ENCODE measurements around the gene TTC12. TPM values are rescaled to one million over a fixed set of nuclear protein-coding genes. Genes with fewer than 3 reads are reported as not detected.

Gene TTC12
- total and polyA plus RNA-seq, 7 donors, result 2.5 to 7.7 (median 3.9) TPM

DNA sequence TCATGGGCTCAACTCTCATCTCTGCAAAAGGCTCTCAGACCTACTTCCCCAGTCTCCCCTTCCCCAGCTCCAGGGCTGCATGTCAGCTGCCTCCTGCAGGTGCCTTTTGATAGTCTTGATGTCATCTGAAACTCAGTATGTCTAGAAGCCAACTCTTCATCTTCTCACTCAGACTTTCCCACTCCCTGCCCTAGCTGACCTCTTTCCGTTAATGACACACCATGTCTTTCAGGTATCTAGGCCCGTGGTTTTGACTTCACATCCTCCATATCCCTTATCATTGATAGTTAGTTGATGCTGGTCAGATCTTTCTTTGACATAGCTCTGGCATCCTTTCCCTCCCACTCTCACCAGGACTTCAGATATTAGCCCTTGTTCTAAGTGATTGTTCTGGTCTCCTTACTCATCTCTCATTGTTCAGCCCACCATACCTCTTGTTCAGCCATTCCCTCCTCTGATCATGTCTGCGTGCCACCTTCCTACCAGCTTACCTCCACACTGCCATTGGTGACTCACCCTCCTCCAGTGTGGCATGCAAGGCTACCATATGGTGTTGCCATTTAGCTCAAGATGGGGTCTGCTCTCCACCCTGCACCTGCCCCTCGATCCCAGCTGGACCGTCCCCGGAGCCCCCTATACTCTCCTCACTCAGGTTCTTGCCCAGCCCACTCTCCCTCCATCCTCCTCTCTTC lies 18.4 kb downstream of the TTC12 start:
- H3K4me3 ChIP-seq, result no peak overlapping the region
- H3K4me1 ChIP-seq, result peaks cover 3% of the 10 kb centered on the region
- no peak overlapping the region for H3K27ac ChIP-seq
- DNase-seq (no peak), ATAC-seq (no peak)
- intact Hi-C loops (cut with DNase I), result no loop called here
- peaks cover 7% of the 10 kb centered on the region for H3K9me3 ChIP-seq
- no peaks in the 10 kb centered on the region for H3K27me3 ChIP-seq (ENCODE audit: insufficient read depth in 3 of 3, low read length in 2 of 3)
- no peak for TF ChIP-seq CTCF (IDR thresholded peaks at IDR 0.05)
- 81 to 93% (median 92%) methylated on average over 6 of the region's 6 CpGs for WGBS, 3 donors
- H3K36me3 ChIP-seq (ENCODE audit: insufficient read depth in 1 of 2, low read depth in 1 of 2), result peaks cover 5 to 89% of the 10 kb centered on the region in 2 donors

- H3K4me3 ChIP-seq, result no peak overlapping the region
- 94 to 97% (median 97%) methylated on average over 1 of the region's 1 CpG for WGBS, 3 donors
- no peak for TF ChIP-seq CTCF (IDR thresholded peaks at IDR 0.05)
- DNase-seq, result no peak
- peaks cover 7% of the 10 kb centered on the region for H3K9me3 ChIP-seq
- no peaks in the 10 kb centered on the region for H3K27me3 ChIP-seq (ENCODE audit: insufficient read depth in 3 of 3, low read length in 2 of 3)
- ATAC-seq, result no peak
- H3K4me1 ChIP-seq, result peaks cover 3% of the 10 kb centered on the region
- intact Hi-C loops (cut with DNase I), result no loop called here
- no peak overlapping the region for H3K27ac ChIP-seq
- H3K36me3 ChIP-seq (ENCODE audit: insufficient read depth in 1 of 2, low read depth in 1 of 2), result peaks cover 6 to 89% of the 10 kb centered on the region in 2 donors
Measured at GRCh38 chr11:113334183-113334582, 19.8 kb downstream of the TTC12 start.

- DNase-seq, result no peak
- ATAC-seq, result no peak
- peaks cover 7% of the 10 kb centered on the region for H3K9me3 ChIP-seq
- 71 to 76% (median 75%) methylated on average over 4 of the region's 4 CpGs for WGBS, 3 donors
- TF ChIP-seq CTCF (IDR thresholded peaks at IDR 0.05), result no peak
- H3K27ac ChIP-seq, result no peak overlapping the region
- H3K36me3 ChIP-seq (ENCODE audit: insufficient read depth in 1 of 2, low read depth in 1 of 2), result peaks cover 16 to 98% of the 10 kb centered on the region in 2 donors
- intact Hi-C loops (cut with DNase I), result no loop called here
- H3K4me1 ChIP-seq, result no peaks in the 10 kb centered on the region
- H3K4me3 ChIP-seq, result no peak overlapping the region
- H3K27me3 ChIP-seq (ENCODE audit: insufficient read depth in 3 of 3, low read length in 2 of 3), result no peaks in the 10 kb centered on the region
Measured at GRCh38 chr11:113338730-113339129, 24.3 kb downstream of the TTC12 start.

DNA sequence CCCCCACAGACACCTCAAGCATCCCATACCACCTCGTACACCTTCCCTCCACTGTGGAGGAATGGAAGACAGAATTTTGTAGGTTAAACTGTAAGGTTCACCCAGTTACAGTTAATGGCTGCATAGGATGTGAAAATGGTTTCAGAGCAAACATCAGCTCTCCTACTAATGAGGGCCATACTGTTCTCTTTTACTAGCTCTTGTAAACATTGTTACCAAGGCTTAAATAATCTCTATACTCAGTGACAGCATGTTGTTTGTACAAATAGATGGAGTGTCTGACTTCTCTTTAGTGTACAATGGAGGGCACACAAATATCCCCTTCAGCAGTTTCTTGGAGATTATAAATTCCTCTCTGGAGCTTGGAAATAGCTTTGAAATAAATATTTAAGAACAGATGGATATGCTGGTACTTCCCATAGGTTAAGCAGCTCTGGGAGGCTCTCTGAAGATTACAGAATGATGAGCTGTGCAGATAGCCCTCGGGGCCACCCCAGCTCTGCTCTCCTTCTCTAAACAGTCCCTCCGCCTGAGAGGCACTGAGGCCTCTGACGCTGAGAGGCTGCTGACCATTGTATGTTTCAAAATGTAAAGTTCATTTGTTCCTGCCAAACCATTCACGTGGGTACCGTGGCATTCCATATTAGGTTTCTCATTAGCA lies 25.7 kb downstream of the TTC12 start:
- Histone ChIP-seq H3K4me3 (no peak overlapping the region), H3K36me3 (ENCODE audit: insufficient read depth in 1 of 2, low read depth in 1 of 2) (peaks cover 13 to 96% of the 10 kb centered on the region in 2 donors), H3K9me3 (peaks cover 7% of the 10 kb centered on the region), H3K27ac (no peak overlapping the region), H3K4me1 (no peaks in the 10 kb centered on the region), H3K27me3 (ENCODE audit: insufficient read depth in 3 of 3, low read length in 2 of 3) (no peaks in the 10 kb centered on the region)
- DNase-seq, result no peak
- intact Hi-C loops (cut with DNase I), result no loop called here
- no peak for ATAC-seq
- no peak for TF ChIP-seq CTCF (IDR thresholded peaks at IDR 0.05)
- 76% methylated on average over 6 of the region's 6 CpGs for WGBS, 3 donors
